Adipocyte (in vitro differentiated cells): ENCODE measurements around the gene VAMP3.
"Not testable (repeated sequence)": the region's sequence is repeated elsewhere in the genome, so short reads cannot be mapped to it uniquely, and the experiment has no call there.

Source experiments
- DNase-seq: peaks from one replicate; pipeline ENCODE4 v3.0.0-alpha.2; 2015; ENCODE audit warnings: low read depth
- H3K27me3 ChIP-seq: replicated peaks from 2 replicates; pipeline ENCODE4 v1.7.0; 2013; ENCODE audit warnings: mild to moderate bottlenecking, low read length, moderate library complexity; ENCODE audit not compliant: control insufficient read depth, insufficient read depth
- H3K36me3 ChIP-seq: 2 replicates; pipeline ENCODE4 v1.7.0; 2013; ENCODE audit warnings: low read length, mild to moderate bottlenecking, moderate library complexity; ENCODE audit not compliant: control insufficient read depth, insufficient read depth, severe bottlenecking
- H3K4me1 ChIP-seq: 2 replicates; pipeline ENCODE4 v1.7.0; 2013; ENCODE audit warnings: mild to moderate bottlenecking, low read length, moderate library complexity; ENCODE audit not compliant: control insufficient read depth, insufficient read depth
- H3K4me3 ChIP-seq: 2 replicates; pipeline ENCODE4 v1.7.0; 2013; ENCODE audit warnings: mild to moderate bottlenecking, low read length, moderate library complexity
- H3K9ac ChIP-seq: 2 replicates; pipeline ENCODE4 v1.7.0; 2013; ENCODE audit warnings: mild to moderate bottlenecking, low read length, moderate library complexity
- H3K9me3 ChIP-seq: 2 replicates; pipeline ENCODE4 v1.7.0; 2013; ENCODE audit warnings: mild to moderate bottlenecking, low read length, moderate library complexity; ENCODE audit not compliant: control insufficient read depth

VAMP3 gene

DNA sequence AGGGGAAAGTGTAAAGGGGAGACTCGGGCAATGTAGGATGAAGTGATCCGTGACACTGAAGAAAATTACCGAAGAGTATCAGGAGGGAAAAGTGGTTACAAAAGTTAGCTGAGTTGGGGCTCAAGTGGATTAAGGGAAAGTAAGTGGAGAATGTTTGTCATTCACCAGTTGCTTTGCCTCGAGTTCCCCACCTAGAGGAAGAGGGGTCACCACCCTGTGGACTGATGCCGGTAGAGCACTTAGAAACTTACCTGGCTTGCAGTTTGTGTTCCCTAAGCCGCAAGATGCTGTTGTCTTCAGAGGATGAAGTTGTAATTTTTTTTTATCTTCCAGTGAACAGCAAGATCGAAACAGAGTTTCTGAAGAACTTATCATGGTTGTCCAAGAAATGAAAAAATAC is 14.0 kb downstream of the VAMP3 start:
- Histone ChIP-seq H3K9ac (peak overlapping the region; percentile 73), H3K4me3 (peak overlapping the region; percentile 81), H3K9me3 (no peaks in the 10 kb centered on the region), H3K36me3 (peaks cover 46% of the 10 kb centered on the region), H3K4me1 (peaks cover 27% of the 10 kb centered on the region), H3K27me3 (no peaks in the 10 kb centered on the region)
- DNase-seq, result no peak

DNA sequence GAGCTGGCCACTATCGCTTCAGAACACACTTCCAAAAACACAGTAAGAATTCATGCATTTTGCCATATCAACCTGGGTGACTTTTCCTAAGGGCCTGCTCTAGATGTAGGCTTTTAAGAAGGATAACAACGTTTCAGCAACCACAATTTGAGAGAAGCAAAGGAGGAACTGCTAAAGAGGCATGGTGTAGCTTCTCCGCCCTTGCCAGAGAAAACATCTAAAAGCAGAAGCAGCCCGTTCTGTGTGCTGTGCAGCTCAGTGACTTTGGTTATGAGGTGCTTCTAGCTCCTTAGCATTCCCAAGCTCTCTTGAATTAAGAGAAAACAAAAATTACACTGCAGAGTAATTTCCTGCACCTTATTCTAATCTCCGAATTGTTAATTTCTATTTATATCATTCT is 15.7 kb downstream of the VAMP3 start:
- H3K36me3 ChIP-seq, result peaks cover 44% of the 10 kb centered on the region
- no peak overlapping the region for H3K4me3 ChIP-seq
- H3K9ac ChIP-seq, result no peak overlapping the region
- peaks cover 26% of the 10 kb centered on the region for H3K4me1 ChIP-seq
- H3K27me3 ChIP-seq, result no peaks in the 10 kb centered on the region
- no peak for DNase-seq
- H3K9me3 ChIP-seq, result no peaks in the 10 kb centered on the region

- DNase-seq, result no peak
- Histone ChIP-seq H3K27me3 (no peaks in the 10 kb centered on the region), H3K36me3 (peaks cover 53% of the 10 kb centered on the region), H3K9ac (no peak overlapping the region), H3K4me1 (peaks cover 9% of the 10 kb centered on the region), H3K4me3 (no peak overlapping the region), H3K9me3 (no peaks in the 10 kb centered on the region)
Observed at GRCh38 chr1:7789828-7790227, 18.7 kb downstream of the VAMP3 start.

- not testable (repeated sequence) for DNase-seq, H3K9me3 ChIP-seq, H3K4me3 ChIP-seq, H3K27me3 ChIP-seq, H3K4me1 ChIP-seq, H3K9ac ChIP-seq
- H3K36me3 ChIP-seq, result peaks cover 54% of the 10 kb centered on the region
Observed at GRCh38 chr1:7791027-7791426, 19.9 kb downstream of the VAMP3 start.

- Histone ChIP-seq H3K9ac (no peak overlapping the region), H3K4me3 (no peak overlapping the region), H3K9me3 (no peaks in the 10 kb centered on the region), H3K4me1 (no peaks in the 10 kb centered on the region), H3K27me3 (no peaks in the 10 kb centered on the region), H3K36me3 (peaks cover 36% of the 10 kb centered on the region)
- DNase-seq, result no peak
Observed at GRCh38 chr1:7795406-7795805, 24.3 kb downstream of the VAMP3 start.

DNA sequence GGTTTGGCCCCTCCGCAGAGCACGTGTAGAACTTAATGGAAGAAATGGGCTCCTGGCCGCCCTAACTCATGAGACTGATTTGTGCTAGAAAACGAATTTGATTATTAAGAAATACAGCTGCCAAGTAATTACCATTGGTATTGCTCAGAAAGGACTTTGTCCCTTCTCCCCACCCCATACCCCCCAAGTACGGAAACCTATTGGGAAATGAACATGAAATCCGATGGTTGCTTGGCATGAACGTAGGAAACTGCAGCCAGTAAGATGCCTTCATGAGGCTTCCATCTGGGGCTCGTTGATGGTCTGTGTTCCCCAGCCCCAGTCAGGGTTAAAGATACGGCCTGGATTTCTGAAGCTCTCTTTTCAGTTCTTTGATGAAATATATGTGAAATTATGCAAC is 34.4 kb downstream of the VAMP3 start:
- Histone ChIP-seq H3K9me3 (no peaks in the 10 kb centered on the region), H3K36me3 (peaks cover 76% of the 10 kb centered on the region), H3K4me1 (no peaks in the 10 kb centered on the region), H3K27me3 (no peaks in the 10 kb centered on the region), H3K9ac (no peak overlapping the region), H3K4me3 (no peak overlapping the region)
- DNase-seq, result no peak

GRCh38 chr1:7808253-7808844 is 37.3 kb downstream of the VAMP3 start:
- Histone ChIP-seq H3K4me3 (no peak overlapping the region), H3K4me1 (no peaks in the 10 kb centered on the region)
- DNase-seq, result peak; percentile 58

GRCh38 chr1:7809742-7810141 is 38.6 kb downstream of the VAMP3 start:
- no peak overlapping the region for H3K9ac ChIP-seq
- no peaks in the 10 kb centered on the region for H3K4me1 ChIP-seq
- H3K9me3 ChIP-seq, result peaks cover 14% of the 10 kb centered on the region
- no peak overlapping the region for H3K4me3 ChIP-seq
- H3K36me3 ChIP-seq, result peaks cover 73% of the 10 kb centered on the region
- no peaks in the 10 kb centered on the region for H3K27me3 ChIP-seq
- DNase-seq, result no peak

More at GRCh38 chr1:7808253-7808844, 37.3 kb downstream of the VAMP3 start:
- Histone ChIP-seq H3K9ac (no peak overlapping the region), H3K36me3 (peaks cover 75% of the 10 kb centered on the region), H3K27me3 (no peaks in the 10 kb centered on the region), H3K9me3 (peaks cover 4% of the 10 kb centered on the region)

DNA sequence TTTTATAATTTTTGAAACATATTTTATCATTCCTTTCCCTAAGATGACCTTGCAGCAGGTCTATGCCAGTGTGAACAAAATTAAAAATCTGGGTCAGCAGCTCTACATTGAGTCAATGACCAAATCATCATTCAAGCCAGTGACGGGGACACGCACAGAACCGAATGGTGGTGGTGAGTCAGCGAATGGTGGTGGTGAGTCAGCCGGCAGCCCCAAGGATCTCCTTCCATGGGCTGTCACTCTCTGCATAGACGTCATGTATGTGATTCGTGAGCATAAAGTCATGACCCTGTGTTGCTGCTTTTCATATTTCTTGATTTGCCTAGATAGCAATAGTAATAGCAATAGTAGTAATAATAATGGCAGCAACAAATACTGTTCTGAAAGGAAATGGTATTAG is 39.3 kb downstream of the VAMP3 start:
- H3K9me3 ChIP-seq, result peaks cover 14% of the 10 kb centered on the region
- H3K27me3 ChIP-seq, result no peaks in the 10 kb centered on the region
- H3K36me3 ChIP-seq, result peaks cover 69% of the 10 kb centered on the region
- no peak overlapping the region for H3K4me3 ChIP-seq
- peak; percentile 65 for DNase-seq
- no peaks in the 10 kb centered on the region for H3K4me1 ChIP-seq
- no peak overlapping the region for H3K9ac ChIP-seq

GRCh38 chr1:7811476-7811875 is 40.4 kb downstream of the VAMP3 start:
- no peak for DNase-seq
- no peaks in the 10 kb centered on the region for H3K4me1 ChIP-seq
- no peak overlapping the region for H3K4me3 ChIP-seq
- peaks cover 14% of the 10 kb centered on the region for H3K9me3 ChIP-seq
- H3K27me3 ChIP-seq, result no peaks in the 10 kb centered on the region
- peaks cover 59% of the 10 kb centered on the region for H3K36me3 ChIP-seq
- no peak overlapping the region for H3K9ac ChIP-seq

DNA sequence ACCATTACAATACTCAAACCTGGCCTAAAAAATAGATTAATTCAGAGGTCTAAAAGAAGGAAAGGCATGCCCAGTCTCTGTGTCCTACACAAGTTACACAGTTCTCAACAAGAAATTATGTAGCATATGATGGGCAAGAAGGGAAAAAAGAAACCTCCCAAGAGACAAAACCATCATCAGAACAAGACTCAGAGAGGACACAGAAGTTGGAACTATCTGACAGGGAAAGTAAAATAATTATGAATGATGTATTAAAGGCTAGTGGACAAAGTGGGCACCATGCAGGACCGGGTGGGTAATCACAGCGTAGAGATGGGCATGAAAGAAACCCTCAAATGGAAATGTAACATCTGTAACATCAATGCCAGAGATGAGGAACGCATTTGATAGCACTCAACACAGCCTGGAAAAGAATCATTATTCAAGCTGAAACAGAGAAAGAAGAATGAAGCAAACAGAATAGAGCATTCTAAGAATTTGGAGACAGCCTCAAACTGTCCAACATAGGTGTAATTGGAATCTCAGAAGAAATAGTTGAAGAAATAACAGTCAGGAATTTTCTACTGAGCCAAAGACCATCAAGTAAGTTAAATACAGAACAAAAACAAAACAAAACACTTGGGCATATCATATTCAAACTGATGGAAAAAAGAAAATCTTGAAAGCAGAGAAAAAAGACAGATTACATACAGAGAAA is 42.7 kb downstream of the VAMP3 start:
- H3K4me3 ChIP-seq, result peak overlapping the region; percentile 2
- no peaks in the 10 kb centered on the region for H3K27me3 ChIP-seq
- H3K9me3 ChIP-seq, result peaks cover 14% of the 10 kb centered on the region
- H3K4me1 ChIP-seq, result no peaks in the 10 kb centered on the region
- H3K36me3 ChIP-seq, result peaks cover 60% of the 10 kb centered on the region
- DNase-seq, result no peak
- H3K9ac ChIP-seq, result no peak overlapping the region

GRCh38 chr1:7821282-7821681 is 50.2 kb downstream of the VAMP3 start:
- no peaks in the 10 kb centered on the region for H3K4me1 ChIP-seq
- H3K9ac ChIP-seq, result no peak overlapping the region
- H3K9me3 ChIP-seq, result no peaks in the 10 kb centered on the region
- H3K4me3 ChIP-seq, result no peak overlapping the region
- no peaks in the 10 kb centered on the region for H3K27me3 ChIP-seq
- H3K36me3 ChIP-seq, result peaks cover 59% of the 10 kb centered on the region
- DNase-seq, result no peak
